ENCODE measurements around the gene PARVB. TPM values are rescaled to one million over a fixed set of nuclear protein-coding genes. Genes with fewer than 3 reads are reported as not detected.

Gene PARVB
- total and polyA plus RNA-seq, 11 donors, result 54.9 to 172 (median 95.8) TPM

GRCh38 chr22:44118645-44119315 lies 94.7 kb downstream of the PARVB start:
- peak in 2 of 5 donors; percentile 18 to 37 for DNase-seq

GRCh38 chr22:44119669-44120313 lies 95.7 kb downstream of the PARVB start:
- 91 to 95% (median 93%) methylated on average over 22 to 23 of the region's 23 CpGs for WGBS, 4 donors
- Histone ChIP-seq H3K27me3 (no peaks in the 10 kb centered on the region), H3K36me3 (peaks cover 0 to 45% (median 17%) of the 10 kb centered on the region in 9 donors), H3K9me3 (peaks cover 0 to 15% (median 0%) of the 10 kb centered on the region in 12 donors), H3K4me3 (no peak overlapping the region), H3K27ac (no peak overlapping the region), H3K4me1 (peaks cover 0 to 28% (median 6%) of the 10 kb centered on the region in 12 donors)
- DNase-seq (peak in 1 of 5 donors; percentile 54), ATAC-seq (no peak)
- intact Hi-C loops (cut with DNase I), result no loop called here
- no peak for TF ChIP-seq POLR2A (IDR thresholded peaks at IDR 0.05)
- TF ChIP-seq, protein P1, sequence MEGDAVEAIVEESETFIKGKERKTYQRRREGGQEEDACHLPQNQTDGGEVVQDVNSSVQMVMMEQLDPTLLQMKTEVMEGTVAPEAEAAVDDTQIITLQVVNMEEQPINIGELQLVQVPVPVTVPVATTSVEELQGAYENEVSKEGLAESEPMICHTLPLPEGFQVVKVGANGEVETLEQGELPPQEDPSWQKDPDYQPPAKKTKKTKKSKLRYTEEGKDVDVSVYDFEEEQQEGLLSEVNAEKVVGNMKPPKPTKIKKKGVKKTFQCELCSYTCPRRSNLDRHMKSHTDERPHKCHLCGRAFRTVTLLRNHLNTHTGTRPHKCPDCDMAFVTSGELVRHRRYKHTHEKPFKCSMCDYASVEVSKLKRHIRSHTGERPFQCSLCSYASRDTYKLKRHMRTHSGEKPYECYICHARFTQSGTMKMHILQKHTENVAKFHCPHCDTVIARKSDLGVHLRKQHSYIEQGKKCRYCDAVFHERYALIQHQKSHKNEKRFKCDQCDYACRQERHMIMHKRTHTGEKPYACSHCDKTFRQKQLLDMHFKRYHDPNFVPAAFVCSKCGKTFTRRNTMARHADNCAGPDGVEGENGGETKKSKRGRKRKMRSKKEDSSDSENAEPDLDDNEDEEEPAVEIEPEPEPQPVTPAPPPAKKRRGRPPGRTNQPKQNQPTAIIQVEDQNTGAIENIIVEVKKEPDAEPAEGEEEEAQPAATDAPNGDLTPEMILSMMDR (IDR thresholded peaks at IDR 0.05), result no peak

More at GRCh38 chr22:44118645-44119315, 94.7 kb downstream of the PARVB start:
- no peak overlapping the region for H3K27ac ChIP-seq
- H3K4me3 ChIP-seq, result no peak overlapping the region
- 84 to 100% (median 85%) methylated on average over 2 to 12 of the region's 12 CpGs for WGBS, 4 donors
- TF ChIP-seq, protein P1 (IDR thresholded peaks at IDR 0.05), result no peak
- no peaks in the 10 kb centered on the region for H3K27me3 ChIP-seq
- H3K36me3 ChIP-seq, result peaks cover 0 to 45% (median 17%) of the 10 kb centered on the region in 9 donors
- H3K4me1 ChIP-seq, result peaks cover 0 to 28% (median 6%) of the 10 kb centered on the region in 12 donors
- H3K9me3 ChIP-seq, result peaks cover 0 to 15% (median 0%) of the 10 kb centered on the region in 12 donors
- ATAC-seq, result peak in 2 of 4 donors; percentile 10 to 13
- intact Hi-C loops (cut with DNase I), result no loop called here

DNA sequence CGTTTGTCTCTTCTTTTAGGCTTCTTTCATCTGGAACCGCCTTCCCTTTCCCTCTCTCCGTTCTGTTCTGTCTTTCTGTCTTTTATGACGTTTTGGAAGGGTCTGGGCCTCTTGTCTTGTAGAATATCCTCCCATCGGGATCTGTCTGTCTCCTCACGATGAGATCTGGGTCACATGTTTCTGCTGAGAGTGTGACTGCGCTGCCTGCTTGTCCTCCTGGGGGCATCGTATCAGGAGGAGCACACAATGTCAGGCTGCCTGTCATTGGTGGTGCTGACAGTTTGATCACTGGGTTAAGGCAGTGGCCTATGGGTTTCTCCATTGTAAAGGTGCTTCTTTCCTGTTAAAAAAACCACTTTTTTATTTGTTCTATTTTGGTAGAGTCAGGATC lies 96.2 kb downstream of the PARVB start:
- intact Hi-C loops (cut with DNase I), result no loop called here
- 87 to 91% (median 89%) methylated on average over 8 of the region's 8 CpGs for WGBS, 4 donors
- DNase-seq, result peak in 1 of 5 donors; percentile 6

More for the DNA sequence above, 96.2 kb downstream of the PARVB start:
- Histone ChIP-seq H3K4me3 (no peak overlapping the region), H3K4me1 (peaks cover 0 to 28% (median 6%) of the 10 kb centered on the region in 12 donors), H3K9me3 (peaks cover 0 to 15% (median 0%) of the 10 kb centered on the region in 12 donors), H3K36me3 (peaks cover 0 to 45% (median 17%) of the 10 kb centered on the region in 9 donors), H3K27ac (no peak overlapping the region), H3K27me3 (no peaks in the 10 kb centered on the region)
- ATAC-seq, result no peak
- TF ChIP-seq, protein P1 (IDR thresholded peaks at IDR 0.05), result no peak
- TF ChIP-seq POLR2A (IDR thresholded peaks at IDR 0.05), result no peak
